DMS53 (cell line): ENCODE results near the gene DRAP1.
A peak's percentile ranks its signal among the peaks of the same experiment; 100 is the strongest.

Experiments used
- DNase-seq: peaks from one replicate; lab custom pipeline; 2025; lab: John Stamatoyannopoulos, UW

Gene DRAP1

DNA sequence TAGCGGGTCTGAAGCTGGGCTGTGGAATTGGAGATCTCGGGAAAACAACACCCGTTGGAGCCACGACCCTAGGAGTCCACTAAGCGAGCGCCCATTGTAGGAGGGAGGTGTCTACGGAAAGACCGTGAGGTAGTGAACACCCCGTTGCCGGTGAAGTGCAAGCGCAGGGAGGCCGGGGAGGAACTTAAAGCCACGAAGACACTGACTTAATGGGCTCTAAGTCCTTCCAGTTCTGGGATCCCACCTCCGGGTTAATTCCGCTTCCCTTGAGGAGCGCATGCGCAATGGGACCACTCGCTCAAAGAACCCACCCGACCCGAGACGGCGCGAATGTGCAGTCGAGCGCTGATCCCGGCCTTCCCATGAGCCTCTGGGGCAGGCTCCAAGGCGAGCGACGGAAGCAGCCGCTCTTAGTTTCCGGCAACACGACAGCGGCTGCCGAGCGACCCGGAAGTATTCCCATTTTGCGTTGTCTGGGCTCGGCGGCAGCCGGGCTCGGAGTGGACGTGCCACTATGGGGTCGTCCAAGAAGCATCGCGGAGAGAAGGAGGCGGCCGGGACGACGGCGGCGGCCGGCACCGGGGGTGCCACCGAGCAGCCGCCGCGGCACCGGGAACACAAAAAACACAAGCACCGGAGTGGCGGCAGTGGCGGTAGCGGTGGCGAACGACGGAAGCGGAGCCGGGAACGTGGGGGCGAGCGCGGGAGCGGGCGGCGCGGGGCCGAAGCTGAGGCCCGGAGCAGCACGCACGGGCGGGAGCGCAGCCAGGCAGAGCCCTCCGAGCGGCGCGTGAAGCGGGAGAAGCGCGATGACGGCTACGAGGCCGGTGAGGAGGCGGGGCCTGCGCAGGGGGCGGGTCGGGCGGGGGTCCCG is 42.3 kb downstream of the DRAP1 start, which contains the start of gene SART1:
TSS of gene SART1 (plus strand) at position 468 of the 874 bp plus-strand sequence. CDS start at position 515, 47 bp downstream.
- DNase-seq = peak; percentile 99

DNA sequence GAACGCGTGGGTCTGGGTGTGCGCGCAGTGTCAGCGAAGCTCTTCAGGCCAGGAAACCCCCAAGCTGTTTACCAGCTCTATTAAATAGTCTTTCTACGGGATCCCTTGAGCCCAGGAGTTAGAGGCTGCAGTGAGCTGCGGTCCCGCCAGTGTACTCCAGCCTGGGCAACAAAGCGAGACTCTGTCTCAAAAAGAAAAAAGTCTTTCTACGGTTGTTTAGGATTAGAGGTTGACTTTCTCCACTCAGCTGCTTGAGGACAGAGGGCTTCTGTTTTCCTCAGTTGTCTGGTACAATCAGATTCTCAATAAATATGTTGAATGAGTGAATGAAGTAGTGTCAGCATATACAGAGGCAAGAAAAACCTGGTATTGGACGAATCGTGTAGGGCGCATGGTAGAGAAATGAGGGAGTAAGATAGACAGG is 42.9 kb downstream of the DRAP1 start:
- DNase-seq = no peak

DNA sequence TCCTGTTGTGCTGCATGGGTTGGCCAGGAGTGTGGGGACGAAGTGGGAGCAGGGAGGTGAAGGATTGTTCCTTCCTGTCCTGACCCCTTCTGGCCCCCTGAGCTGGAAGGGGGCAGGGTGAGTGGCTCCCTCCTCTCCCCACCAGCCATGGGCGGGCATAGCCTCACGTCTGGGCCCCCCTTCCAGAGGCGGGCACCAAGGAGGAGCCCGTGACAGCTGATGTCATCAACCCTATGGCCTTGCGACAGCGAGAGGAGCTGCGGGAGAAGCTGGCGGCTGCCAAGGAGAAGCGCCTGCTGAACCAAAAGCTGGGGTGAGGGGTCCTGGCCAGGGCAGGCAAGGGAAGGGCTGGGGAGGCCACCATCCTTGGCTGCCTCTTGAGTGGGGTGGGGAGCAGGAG is 45.7 kb downstream of the DRAP1 start:
- DNase-seq = no peak

DNA sequence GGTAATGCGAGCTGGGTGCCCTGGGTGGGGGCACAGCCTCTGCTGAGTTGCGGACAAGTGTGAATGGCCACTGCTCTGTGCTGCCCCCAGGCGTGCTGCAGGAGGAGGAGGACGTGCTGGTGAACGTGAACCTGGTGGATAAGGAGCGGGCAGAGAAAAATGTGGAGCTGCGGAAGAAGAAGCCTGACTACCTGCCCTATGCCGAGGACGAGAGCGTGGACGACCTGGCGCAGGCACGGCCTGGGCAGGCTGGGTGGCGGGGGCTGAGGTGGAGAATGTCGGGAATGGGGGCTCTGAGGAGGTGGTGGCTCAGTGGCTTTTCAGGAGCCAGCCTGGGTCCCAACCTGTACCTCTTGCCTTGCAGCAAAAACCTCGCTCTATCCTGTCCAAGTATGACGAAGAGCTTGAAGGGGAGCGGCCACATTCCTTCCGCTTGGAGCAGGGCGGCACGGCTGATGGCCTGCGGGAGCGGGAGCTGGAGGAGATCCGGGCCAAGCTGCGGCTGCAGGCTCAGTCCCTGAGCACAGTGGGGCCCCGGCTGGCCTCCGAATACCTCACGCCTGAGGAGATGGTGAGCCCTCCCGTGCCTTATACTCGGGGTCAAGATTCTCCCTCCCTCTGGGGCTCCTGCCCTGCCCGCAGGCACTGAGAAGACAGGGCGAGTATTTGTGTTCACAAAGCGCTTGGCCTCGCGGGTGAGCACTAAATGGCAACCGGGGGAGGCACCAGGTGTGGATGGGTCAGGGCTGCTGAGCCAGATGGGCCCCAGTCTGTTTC is 46.9 kb downstream of the DRAP1 start:
- no peak for DNase-seq

DNA sequence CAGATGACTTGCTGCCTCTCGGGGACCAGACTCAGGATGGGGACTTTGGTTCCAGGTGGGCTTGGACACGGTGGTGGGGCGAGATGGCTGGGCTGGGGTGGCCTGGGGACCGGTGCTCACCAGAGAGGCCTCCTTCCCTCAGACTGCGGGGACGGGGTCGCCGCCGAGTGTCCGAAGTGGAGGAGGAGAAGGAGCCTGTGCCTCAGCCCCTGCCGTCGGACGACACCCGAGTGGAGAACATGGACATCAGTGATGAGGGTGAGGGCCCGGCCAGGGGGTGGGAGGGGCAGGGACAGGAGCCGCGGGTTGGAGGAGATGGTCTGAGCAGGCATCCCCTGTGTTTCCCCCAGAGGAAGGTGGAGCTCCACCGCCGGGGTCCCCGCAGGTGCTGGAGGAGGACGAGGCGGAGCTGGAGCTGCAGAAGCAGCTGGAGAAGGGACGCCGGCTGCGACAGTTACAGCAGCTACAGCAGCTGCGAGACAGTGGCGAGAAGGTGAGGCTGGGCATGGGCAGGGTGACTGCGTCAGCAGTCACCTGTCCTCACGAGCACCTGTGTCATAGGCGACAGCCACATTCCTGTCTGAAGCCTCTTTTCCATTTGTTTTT is 48.2 kb downstream of the DRAP1 start:
- no peak for DNase-seq

DNA sequence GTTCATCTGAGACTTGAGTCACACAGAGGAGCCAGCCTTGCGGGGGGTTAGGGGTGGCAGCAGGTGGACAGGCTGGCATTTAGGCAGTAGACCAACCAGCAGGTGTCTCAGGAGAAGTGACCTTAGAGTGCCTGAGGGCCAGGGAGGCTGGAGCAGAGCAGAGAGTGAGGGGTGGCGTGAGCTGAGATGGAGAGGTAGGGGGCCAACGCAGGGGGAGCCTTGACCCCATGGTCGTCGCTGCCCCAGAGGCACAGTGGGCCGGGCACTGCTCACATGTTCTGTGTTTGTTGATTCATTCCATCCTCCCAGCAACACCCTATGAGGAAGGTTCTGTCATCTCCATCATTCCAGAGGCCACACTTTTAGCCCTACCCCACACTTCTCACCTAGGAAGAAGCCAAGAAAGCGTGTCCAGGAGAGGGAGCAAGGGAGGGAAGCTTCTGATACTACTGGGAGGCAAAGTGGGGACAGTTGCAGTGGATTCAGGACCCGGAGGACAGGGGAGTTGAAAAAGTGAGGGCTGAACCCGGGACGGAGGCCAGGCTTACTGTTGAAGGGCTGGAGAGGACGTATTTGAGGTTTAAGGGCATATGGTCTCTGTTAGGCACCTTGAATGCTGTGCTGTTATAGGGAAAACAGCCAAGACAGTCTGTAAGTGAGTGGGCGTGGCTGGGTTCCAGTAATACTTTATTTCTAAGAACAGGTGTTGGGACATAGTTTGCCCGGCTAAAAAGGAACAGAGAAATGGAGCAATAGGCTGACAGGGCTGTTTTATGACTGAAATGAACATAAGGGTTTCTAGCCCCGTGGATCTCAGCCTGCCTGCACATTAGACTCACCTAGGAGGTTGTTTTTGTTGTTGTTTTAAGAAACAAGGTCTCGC is 49.6 kb downstream of the DRAP1 start:
- DNase-seq = no peak
